DND-41 (cell line): ENCODE measurements around the gene DPP7.

Experiments used
- EZH2 ChIP-seq: IDR thresholded peaks from 3 replicates; pipeline ENCODE4 v1.6.1; 2012; ENCODE audit warnings: borderline replicate concordance, low read depth, mild to moderate bottlenecking, moderate library complexity, low read length, inconsistent platforms; ENCODE audit not compliant: severe bottlenecking
- TF ChIP-seq, protein P1 (sequence below): IDR thresholded peaks from 2 replicates; pipeline ENCODE4 v1.5.1; 2012; ENCODE audit warnings: borderline replicate concordance, low read length, moderate library complexity, mild to moderate bottlenecking; ENCODE audit not compliant: poor library complexity, severe bottlenecking; ENCODE audit errors: extremely low read depth

- TF ChIP-seq, protein P1, sequence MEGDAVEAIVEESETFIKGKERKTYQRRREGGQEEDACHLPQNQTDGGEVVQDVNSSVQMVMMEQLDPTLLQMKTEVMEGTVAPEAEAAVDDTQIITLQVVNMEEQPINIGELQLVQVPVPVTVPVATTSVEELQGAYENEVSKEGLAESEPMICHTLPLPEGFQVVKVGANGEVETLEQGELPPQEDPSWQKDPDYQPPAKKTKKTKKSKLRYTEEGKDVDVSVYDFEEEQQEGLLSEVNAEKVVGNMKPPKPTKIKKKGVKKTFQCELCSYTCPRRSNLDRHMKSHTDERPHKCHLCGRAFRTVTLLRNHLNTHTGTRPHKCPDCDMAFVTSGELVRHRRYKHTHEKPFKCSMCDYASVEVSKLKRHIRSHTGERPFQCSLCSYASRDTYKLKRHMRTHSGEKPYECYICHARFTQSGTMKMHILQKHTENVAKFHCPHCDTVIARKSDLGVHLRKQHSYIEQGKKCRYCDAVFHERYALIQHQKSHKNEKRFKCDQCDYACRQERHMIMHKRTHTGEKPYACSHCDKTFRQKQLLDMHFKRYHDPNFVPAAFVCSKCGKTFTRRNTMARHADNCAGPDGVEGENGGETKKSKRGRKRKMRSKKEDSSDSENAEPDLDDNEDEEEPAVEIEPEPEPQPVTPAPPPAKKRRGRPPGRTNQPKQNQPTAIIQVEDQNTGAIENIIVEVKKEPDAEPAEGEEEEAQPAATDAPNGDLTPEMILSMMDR, result no peak
- TF ChIP-seq EZH2, result no peak
Measured at GRCh38 chr9:137113385-137114159, 961 bp downstream of the DPP7 start.
